Gastrocnemius medialis (tissue), 4 donors: ENCODE results near the gene CCDC12.

Experiments
- CTCF ChIP-seq, 5 experiments: fragments of 450-650 bp in 3 of 5; fragments of 200-600 bp in 2 of 5; sonication (generic) in 2 of 5; IDR thresholded peaks in 4 of 5; conservative IDR thresholded peaks in 1 of 5; 1 replicate in 4 of 5; 2 replicates in 1 of 5; pipeline ENCODE4 v1.5.1; 2016 to 2019; ENCODE audit warnings: antibody characterized with exemption in 5 of 5, mild to moderate bottlenecking in 3 of 5, moderate library complexity in 3 of 5
- POLR2A ChIP-seq, 2 donors: fragments of 450-650 bp; IDR thresholded peaks; one replicate each; pipeline ENCODE4 v1.6.1; 2017; ENCODE audit warnings: antibody characterized with exemption in 2 of 2, mild to moderate bottlenecking in 2 of 2, moderate library complexity in 2 of 2

DNA sequence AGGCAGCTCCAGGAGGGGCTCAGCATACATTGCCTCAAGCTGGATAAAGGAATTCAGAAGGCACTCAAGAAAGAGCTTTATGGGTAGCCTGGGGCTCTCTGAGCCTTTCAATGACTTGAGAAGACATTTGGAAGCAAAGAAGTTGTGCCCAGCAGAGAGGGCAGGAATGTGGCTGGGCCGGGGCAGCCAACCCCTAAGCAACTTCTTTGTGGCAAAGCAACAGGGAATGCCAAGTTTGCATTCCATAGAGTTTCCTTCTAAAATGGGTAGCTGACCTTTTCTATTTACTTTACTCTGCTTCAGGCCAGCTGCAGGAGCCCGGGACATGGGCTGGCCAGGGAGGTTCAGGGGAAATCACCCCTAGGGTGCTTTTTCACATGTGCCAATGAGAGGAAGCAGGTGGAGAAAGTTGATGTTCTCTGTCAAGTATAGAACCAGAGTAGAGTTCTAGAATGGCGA lies 45.6 kb downstream of the CCDC12 start:
- TF ChIP-seq CTCF (IDR thresholded peaks at IDR 0.05 in 4 of 5, conservative IDR thresholded peaks at IDR 0.05 in 1 of 5), result no peak
- TF ChIP-seq POLR2A (IDR thresholded peaks at IDR 0.05), result no peak
